ENCODE measurements around the gene ADAT3. TPM values are rescaled to one million over a fixed set of nuclear protein-coding genes. Genes with fewer than 3 reads are reported as not detected.

The ADAT3 gene
- polyA plus RNA-seq, 1 of the 3 experiments (the other 2 are of a cell fraction): 2.8 TPM

DNA sequence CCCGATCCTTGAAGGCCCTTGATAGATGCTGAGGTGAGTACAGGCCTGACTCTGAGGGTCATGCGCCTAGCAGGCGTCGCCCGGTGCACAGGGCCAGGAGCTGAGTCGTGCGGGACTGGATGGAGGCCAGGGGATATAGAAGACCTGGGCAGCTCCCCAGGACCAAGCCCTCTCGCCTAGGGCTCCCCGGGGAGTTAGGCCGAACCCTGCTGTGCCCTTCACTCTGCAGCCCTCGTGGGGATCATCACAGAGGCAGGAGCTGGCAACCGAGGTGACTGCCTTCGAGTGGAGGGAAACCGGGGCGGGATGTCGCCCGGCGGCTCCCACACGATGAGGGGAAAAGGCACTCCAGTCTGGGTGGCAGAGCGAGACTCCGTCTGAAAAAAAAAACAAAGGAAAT, 47.4 kb downstream of the ADAT3 start:
- 89% methylated on average over 21 of the region's 21 CpGs for WGBS (ENCODE audit: low lambda C conversion rate)
- ChIA-PET POLR2A (no interaction called here), CTCF (interaction anchor here (1.4 to 1.5 kb wide), 2 partner anchors 10 to 23 kb away, joined by 3 to 6 read pairs; no protein-coding TSS in a partner anchor)

More for the DNA sequence above, 47.4 kb downstream of the ADAT3 start:
- no peak overlapping the region for H3K27ac ChIP-seq (ENCODE audit: low read depth in 2 of 2, low read length in 1 of 2)
- no peak overlapping the region for H3K4me3 ChIP-seq (ENCODE audit: low read depth in 2 of 2, low read length in 1 of 2)
- no peaks in the 10 kb centered on the region for H3K9me3 ChIP-seq
- no peaks in the 10 kb centered on the region for H3K9me2 ChIP-seq
- no peak overlapping the region for H3K4me2 ChIP-seq
- no peak overlapping the region for H3K9ac ChIP-seq
- peaks cover 0 to 6% of the 10 kb centered on the region in 2 experiments for H3K36me3 ChIP-seq (replicated peaks in 1 of 2; ENCODE audit: control insufficient read depth in 1 of 2, insufficient read depth in 2 of 2, low read length in 1 of 2)
- H3K79me2 ChIP-seq (ENCODE audit: insufficient read depth): peaks cover 98% of the 10 kb centered on the region
- peaks cover 77% of the 10 kb centered on the region for H4K20me1 ChIP-seq (ENCODE audit: insufficient read depth)
- H3K4me1 ChIP-seq (ENCODE audit: control insufficient read depth in 1 of 2, insufficient read depth in 2 of 2, low read depth in 1 of 2, low read length in 1 of 2): no peaks in the 10 kb centered on the region; a peak in 1 of 4 replicates
- no peaks in the 10 kb centered on the region for H3F3A ChIP-seq (replicated peaks; ENCODE audit: insufficient read depth)
- no peak for DNase-seq
- TF ChIP-seq SIN3A (IDR thresholded peaks at IDR 0.05; ENCODE audit: borderline replicate concordance, low read depth, low read length) (no peak), GATA2 (CRISPR knock-in tag; IDR thresholded peaks at IDR 0.05) (no peak), POLR2AphosphoS5 (IDR thresholded peaks at IDR 0.05; ENCODE audit: low read depth, low read length) (no peak), RXRA (IDR thresholded peaks at IDR 0.05; ENCODE audit: borderline replicate concordance, low read depth) (no peak), USF1 (IDR thresholded peaks at IDR 0.05; ENCODE audit: borderline replicate concordance, low read depth) (no peak), IRF3 (IDR thresholded peaks at IDR 0.05; ENCODE audit: low read depth, low read length) (no peak), MAX (IDR thresholded peaks at IDR 0.05; ENCODE audit: low read depth) (no peak), FOSL2 (IDR thresholded peaks at IDR 0.05; ENCODE audit: borderline replicate concordance, low read depth) (no peak), TEAD4 (IDR thresholded peaks at IDR 0.05; ENCODE audit: borderline replicate concordance, insufficient read depth) (no peak), FOXM1 (IDR thresholded peaks at IDR 0.05; ENCODE audit: low read depth) (no peak), EP300 (IDR thresholded peaks at IDR 0.05; ENCODE audit: borderline replicate concordance in 1 of 2, low read depth in 1 of 2, low read length in 1 of 2) (no peak), RCOR1 (IDR thresholded peaks at IDR 0.05; ENCODE audit: low read length) (no peak), NRF1 (IDR thresholded peaks at IDR 0.05; ENCODE audit: low read depth, low read length) (no peak), SMC3 (IDR thresholded peaks at IDR 0.05; ENCODE audit: low read depth, low read length) (no peak), TAF1 (IDR thresholded peaks at IDR 0.05; ENCODE audit: borderline replicate concordance, low read depth, low read length) (no peak)
- TF ChIP-seq, protein P1, sequence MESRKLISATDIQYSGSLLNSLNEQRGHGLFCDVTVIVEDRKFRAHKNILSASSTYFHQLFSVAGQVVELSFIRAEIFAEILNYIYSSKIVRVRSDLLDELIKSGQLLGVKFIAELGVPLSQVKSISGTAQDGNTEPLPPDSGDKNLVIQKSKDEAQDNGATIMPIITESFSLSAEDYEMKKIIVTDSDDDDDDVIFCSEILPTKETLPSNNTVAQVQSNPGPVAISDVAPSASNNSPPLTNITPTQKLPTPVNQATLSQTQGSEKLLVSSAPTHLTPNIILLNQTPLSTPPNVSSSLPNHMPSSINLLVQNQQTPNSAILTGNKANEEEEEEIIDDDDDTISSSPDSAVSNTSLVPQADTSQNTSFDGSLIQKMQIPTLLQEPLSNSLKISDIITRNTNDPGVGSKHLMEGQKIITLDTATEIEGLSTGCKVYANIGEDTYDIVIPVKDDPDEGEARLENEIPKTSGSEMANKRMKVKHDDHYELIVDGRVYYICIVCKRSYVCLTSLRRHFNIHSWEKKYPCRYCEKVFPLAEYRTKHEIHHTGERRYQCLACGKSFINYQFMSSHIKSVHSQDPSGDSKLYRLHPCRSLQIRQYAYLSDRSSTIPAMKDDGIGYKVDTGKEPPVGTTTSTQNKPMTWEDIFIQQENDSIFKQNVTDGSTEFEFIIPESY (IDR thresholded peaks at IDR 0.05; ENCODE audit: borderline replicate concordance, low read depth): no peak
- TF ChIP-seq, protein P2, sequence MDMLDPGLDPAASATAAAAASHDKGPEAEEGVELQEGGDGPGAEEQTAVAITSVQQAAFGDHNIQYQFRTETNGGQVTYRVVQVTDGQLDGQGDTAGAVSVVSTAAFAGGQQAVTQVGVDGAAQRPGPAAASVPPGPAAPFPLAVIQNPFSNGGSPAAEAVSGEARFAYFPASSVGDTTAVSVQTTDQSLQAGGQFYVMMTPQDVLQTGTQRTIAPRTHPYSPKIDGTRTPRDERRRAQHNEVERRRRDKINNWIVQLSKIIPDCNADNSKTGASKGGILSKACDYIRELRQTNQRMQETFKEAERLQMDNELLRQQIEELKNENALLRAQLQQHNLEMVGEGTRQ (IDR thresholded peaks at IDR 0.05; ENCODE audit: borderline replicate concordance, low read depth, low read length): no peak
- TF ChIP-seq, protein P3, sequence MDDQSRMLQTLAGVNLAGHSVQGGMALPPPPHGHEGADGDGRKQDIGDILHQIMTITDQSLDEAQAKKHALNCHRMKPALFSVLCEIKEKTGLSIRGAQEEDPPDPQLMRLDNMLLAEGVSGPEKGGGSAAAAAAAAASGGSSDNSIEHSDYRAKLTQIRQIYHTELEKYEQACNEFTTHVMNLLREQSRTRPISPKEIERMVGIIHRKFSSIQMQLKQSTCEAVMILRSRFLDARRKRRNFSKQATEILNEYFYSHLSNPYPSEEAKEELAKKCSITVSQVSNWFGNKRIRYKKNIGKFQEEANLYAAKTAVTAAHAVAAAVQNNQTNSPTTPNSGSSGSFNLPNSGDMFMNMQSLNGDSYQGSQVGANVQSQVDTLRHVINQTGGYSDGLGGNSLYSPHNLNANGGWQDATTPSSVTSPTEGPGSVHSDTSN (IDR thresholded peaks at IDR 0.05): no peak
- no peak overlapping the region for H2AFZ ChIP-seq (ENCODE audit: low read depth)
- H3K27me3 ChIP-seq (ENCODE audit: insufficient read depth): no peaks in the 10 kb centered on the region
